ENCODE results near the gene USP1.

USP1 gene

GRCh38 chr1:62426794-62427193 lies 10.1 kb upstream of the USP1 start:
- no peak for DNase-seq (ENCODE audit: low read depth)

- DNase-seq (ENCODE audit: low read depth) = no peak
These were observed 8.5 kb upstream of the USP1 start for GRCh38 chr1:62428351-62428750.

- no peak for DNase-seq (ENCODE audit: low read depth)
These were observed 7.3 kb upstream of the USP1 start for GRCh38 chr1:62429581-62429980.

- no peak for DNase-seq (ENCODE audit: low read depth)
These were observed 2.8 kb upstream of the USP1 start for GRCh38 chr1:62433861-62434617.

GRCh38 chr1:62434618-62435001 lies 2.2 kb upstream of the USP1 start:
- DNase-seq (ENCODE audit: low read depth) = no peak

GRCh38 chr1:62435231-62436038 lies 1.4 kb upstream of the USP1 start:
- DNase-seq (ENCODE audit: low read depth) = no peak

- no peak for DNase-seq (ENCODE audit: low read depth)
These were observed 797 bp upstream of the USP1 start for GRCh38 chr1:62436039-62436465.

GRCh38 chr1:62437273-62437940 lies 558 bp downstream of the USP1 start:
- DNase-seq (ENCODE audit: low read depth) = peak; percentile 34

- no peak for DNase-seq (ENCODE audit: low read depth)
These were observed 1.3 kb downstream of the USP1 start for GRCh38 chr1:62438163-62438562.

- no peak for DNase-seq (ENCODE audit: low read depth)
These were observed 3.0 kb downstream of the USP1 start for GRCh38 chr1:62439652-62440371.

- no peak for DNase-seq (ENCODE audit: low read depth)
These were observed 7.9 kb downstream of the USP1 start for GRCh38 chr1:62444701-62445100.

- no peak for DNase-seq (ENCODE audit: low read depth)
These were observed 11.5 kb downstream of the USP1 start for GRCh38 chr1:62448221-62448933.

GRCh38 chr1:62450301-62450700 lies 13.5 kb downstream of the USP1 start:
- DNase-seq (ENCODE audit: low read depth) = no peak

GRCh38 chr1:62452951-62453350 lies 16.1 kb downstream of the USP1 start:
- no peak for DNase-seq (ENCODE audit: low read depth)

- DNase-seq (ENCODE audit: low read depth) = no peak
These were observed 21.1 kb downstream of the USP1 start for GRCh38 chr1:62457955-62458354.

GRCh38 chr1:62462370-62462769 lies 25.5 kb downstream of the USP1 start:
- DNase-seq (ENCODE audit: low read depth) = no peak

GRCh38 chr1:62467092-62467491 lies 30.2 kb downstream of the USP1 start:
- DNase-seq (ENCODE audit: low read depth) = no peak

- DNase-seq (ENCODE audit: low read depth) = no peak
These were observed 39.8 kb downstream of the USP1 start for GRCh38 chr1:62476525-62477219.

- DNase-seq (ENCODE audit: low read depth) = no peak
These were observed 44.8 kb downstream of the USP1 start for GRCh38 chr1:62481681-62482080.

- DNase-seq (ENCODE audit: low read depth) = no peak
These were observed 48.1 kb downstream of the USP1 start for GRCh38 chr1:62484824-62485468.

Data from T follicular helper cell (primary cell).